ENCODE data around the gene COL27A1.

- no peak for TF ChIP-seq POLR2A (IDR thresholded peaks at IDR 0.05; ENCODE audit: low read depth, low read length)
- TF ChIP-seq POLR2AphosphoS5 (IDR thresholded peaks at IDR 0.05; ENCODE audit: low read depth, low read length) = no peak
- TF ChIP-seq SPI1 (IDR thresholded peaks at IDR 0.05; ENCODE audit: low read depth, low read length) = no peak
- no peak for TF ChIP-seq POU2F2 (IDR thresholded peaks at IDR 0.05; ENCODE audit: low read depth, low read length)
- TF ChIP-seq TAF1 (IDR thresholded peaks at IDR 0.05; ENCODE audit: low read depth, low read length) = no peak
Measured at GRCh38 chr9:114335745-114336144, 180.4 kb downstream of the COL27A1 start.
